NCI-H187 treated with DMSO at 0.1 percent for 48 hours (cell line): ENCODE data around the gene PRR5L.

Source experiments
- DNase-seq: peaks from one replicate; lab custom pipeline; 2025; lab: John Stamatoyannopoulos, UW

PRR5L gene

DNA sequence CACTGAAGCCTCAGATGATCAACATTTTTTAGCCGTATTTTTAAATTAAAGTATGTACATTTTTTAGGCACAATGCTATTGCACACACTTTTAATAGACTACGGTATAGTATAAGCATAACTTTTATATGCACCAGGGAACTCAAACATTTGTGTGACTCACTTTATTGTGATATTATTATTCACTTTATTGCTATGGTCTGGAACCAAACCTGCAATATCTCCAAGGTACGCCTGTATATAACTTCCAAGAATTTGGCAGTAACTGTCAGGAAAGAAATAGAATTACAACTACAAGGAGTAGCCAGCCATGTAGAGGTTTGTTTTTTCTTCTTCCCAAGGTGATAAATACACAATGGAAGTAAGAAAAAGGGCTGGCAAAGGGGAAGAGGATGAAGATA lies 62.3 kb downstream of the PRR5L start:
- DNase-seq = no peak

DNA sequence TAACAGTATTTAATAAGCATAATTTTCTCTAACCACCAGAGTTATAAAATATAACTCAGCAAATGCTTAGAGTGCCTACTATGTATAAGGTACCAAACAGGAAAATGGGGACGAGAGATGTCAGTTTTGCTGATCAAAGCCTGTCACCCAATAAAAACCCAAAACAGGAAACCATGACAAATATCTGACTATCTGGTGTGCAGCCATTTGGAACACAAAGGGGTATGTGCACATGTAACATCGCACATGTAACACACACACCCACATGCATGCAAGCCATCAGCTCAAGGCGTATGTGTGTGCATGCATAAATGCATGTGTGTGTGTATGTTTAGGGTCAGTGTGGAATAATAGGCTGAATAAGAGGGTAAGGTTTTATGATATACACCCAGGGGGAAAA lies 64.2 kb downstream of the PRR5L start:
- DNase-seq = no peak

DNA sequence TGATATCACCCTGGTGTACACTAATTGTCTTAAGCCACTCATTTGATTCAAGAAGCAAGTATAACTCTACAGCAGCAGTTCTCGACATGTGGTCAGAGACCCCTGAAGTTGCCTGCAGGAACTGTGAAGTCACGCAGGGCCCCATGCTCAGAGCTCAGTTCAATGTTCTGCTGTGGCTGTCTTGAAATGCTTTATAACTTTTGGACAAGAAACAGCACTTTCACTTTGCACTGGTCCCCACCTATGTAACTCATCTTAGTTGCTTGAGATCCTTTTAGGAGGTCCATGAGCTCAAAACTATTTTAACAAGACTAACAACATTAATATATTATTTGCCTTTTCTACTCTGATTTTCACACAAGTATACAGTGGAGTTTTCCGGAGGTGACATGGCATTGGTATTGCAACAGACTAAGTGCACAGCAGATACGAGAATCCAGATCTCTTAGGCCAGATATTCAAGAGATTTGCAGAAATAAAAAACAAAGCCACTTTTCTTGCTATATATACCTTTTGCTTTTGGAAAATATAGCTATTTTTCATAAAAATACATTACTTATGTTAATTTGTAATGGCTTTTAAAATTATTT lies 64.8 kb downstream of the PRR5L start:
- no peak for DNase-seq

GRCh38 chr11:36361472-36361871 lies 65.4 kb downstream of the PRR5L start:
- no peak for DNase-seq

- no peak for DNase-seq
Observed at GRCh38 chr11:36361901-36362391, 65.9 kb downstream of the PRR5L start.

DNA sequence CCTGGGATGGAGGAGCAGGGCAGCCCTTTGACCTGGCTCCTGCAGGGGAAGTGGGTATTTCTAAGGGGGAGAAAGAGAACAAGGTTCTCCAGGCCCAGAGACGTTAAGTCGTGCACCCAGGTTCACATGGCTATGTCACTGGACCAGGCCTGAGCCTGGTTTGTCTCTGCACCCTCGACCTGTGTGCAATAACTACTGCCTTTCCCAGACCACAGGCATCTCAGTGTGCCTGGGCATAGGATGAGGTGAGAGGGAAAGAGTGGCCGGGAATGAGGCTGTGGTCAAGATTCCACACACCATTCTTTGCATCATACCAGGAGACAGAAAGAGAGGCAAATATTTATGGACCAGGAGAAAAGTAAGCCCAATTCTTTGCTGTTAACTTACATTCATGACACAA lies 66.8 kb downstream of the PRR5L start:
- no peak for DNase-seq

- DNase-seq = no peak
Observed at GRCh38 chr11:36363361-36364268, 67.5 kb downstream of the PRR5L start.

DNA sequence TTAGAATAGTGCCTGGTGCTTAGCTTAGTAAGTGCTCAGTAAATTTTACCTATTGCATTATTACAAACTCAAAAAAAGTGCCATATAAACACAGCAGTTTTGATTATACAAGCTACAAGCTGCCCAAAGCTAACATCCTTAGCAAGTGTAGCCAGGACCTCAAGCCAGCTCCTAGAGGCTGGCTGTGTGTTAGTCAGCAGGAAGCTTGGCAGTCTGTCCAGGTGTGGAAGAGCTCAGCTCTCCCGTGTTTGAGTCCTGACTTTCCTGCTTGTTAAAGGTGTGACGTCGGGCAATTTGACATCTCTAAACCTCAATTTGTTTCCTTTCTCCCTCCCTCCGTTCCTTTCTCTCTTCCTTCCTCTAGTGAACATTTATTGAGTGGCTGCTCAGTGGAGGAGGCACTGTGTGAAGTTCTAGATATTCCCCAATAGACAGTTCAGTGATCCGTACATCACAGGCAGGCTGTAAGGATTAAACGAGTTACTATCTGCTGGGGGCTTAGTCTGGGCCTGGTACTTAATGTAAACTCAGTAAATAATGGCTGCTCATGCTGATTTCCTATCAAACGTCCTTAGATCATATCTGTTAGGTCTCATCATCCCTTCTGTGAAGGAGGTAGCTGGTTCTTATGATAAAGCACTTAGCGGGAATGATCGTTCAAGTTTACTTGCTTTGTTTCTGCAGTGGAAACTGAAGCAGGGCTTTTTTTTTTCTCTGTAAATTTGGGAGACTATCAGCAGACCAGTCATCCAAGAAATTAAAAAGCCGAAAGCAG lies 68.7 kb downstream of the PRR5L start:
- no peak for DNase-seq

- DNase-seq = no peak
Observed at GRCh38 chr11:36365907-36366306, 69.8 kb downstream of the PRR5L start.

- DNase-seq = no peak
Observed at GRCh38 chr11:36367806-36368680, 72.0 kb downstream of the PRR5L start.

- DNase-seq = no peak
Observed at GRCh38 chr11:36371181-36371580, 75.1 kb downstream of the PRR5L start.

DNA sequence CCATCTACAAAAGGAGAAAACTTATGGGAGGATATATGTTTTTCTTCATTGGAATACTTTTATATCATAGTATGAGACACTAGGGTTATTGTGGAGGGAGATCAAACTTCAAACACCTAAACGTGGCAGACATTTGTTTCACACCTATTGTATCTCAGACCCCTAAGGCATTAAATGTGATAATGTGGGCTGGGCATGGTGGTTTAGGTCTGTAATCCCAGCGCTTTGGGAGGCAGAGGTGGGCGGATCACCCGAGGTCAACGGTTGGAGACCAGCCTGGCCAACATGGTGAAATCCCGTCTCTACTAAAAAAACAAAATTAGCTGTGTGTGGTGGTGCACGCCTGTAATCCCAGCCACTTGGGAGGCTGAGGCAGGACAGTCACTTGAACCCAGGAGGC lies 75.5 kb downstream of the PRR5L start:
- no peak for DNase-seq

DNA sequence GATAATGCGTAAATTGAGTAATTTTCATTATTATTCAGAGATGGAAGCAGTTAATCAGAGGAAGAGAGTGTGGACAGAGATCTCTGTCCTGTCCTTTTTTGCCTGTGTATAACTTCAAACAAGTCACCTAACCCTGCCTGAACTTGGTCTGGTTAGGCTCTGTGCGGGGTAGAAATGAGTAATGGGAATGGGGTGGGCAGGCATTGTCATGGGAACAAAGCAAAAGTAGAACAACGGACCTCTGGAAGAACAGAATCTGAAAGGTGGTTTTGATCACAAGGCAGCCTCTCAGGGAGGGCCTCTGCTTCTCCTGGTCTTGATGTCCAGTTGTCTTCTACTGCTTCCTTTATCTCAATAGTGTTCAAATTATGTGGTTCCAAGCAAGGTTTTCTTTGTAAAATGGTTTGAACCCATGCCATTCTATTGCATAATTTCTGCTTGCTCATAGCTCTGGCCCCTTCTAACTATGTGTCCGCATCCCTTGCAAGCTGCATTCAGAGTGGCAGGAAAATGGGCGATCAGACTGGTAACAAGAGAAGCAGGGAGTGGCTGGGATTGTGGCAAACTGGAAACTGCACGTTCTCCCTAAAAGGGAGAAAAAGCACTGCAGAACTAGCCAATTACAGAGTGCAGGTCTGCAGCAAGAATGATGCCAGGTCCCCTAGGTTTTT lies 76.1 kb downstream of the PRR5L start:
- no peak for DNase-seq

DNA sequence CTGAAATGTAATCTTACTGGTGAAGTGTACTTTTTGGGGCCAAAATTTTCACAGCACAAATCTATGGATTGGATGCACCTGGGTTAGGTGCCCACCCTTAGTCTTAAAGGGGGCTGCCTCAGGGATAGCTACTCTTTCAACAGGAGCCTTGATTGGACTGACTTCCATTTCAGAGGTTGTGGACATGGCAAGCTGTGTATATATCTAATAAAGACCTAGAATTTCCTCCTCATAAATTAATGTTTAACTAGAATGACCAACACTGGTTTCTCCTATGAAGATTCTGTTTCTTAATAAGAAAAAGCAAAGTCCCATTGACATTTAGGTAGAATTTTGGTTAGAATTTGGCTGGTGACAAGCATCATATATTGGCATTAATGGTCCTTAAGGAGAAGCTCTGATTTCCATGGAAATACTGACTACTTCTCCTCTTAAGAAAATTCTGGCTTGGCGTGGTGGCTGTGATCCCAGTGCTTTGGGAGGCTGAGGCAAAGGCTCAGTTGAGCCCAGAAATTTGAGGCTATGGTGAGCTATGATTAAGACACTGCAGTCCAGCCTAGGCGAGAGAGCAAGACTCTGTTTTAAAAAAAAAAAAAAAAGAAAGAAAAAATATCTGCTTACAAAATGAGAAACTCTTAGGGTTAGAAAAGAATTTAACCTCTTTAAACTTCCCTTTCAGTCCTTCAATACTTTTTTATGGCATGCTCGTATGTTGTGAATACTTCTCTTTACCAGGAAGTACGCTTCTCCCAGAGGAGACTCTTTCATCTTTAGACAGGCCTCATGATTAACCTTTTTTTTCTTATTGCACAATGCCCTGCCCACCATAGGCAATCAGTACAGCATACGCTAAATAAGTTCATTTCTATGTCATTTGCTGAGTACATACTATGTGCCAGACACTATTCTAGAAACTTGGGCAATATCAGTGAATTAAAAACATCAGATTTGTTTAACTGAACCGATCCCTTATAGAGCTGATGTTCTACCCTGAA lies 77.2 kb downstream of the PRR5L start:
- DNase-seq = no peak

GRCh38 chr11:36374726-36375125 lies 78.6 kb downstream of the PRR5L start:
- DNase-seq = no peak

DNA sequence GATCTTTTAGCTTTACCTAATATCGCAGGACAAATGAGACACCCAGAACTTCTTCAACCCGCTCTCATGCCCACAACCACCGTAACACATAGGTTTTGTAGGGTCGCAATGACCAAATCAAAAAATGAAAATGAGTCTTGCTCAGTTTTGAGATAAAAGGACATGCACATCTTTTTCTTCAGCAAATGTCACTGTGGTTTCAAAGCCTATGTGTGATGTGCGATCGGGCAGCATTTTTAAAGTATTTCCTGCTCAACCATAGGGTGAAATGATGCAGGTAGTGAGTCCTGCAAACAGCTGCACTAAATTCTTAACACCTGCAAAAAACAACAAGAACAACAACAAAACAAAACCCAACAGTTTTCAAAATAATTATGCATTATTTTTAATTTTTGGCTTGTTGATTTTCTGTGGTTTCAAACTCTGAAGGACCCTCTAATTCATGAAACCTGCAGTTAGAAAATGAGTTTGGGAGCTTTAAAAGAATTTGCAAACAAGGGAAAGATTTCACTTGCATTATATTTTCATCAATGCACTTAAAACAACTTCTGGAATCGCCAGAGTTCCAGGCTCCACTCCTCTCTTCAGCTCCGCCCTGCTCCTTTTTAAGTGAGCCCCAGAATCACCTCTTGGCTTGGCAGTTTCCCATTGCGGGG lies 79.4 kb downstream of the PRR5L start:
- no peak for DNase-seq

DNA sequence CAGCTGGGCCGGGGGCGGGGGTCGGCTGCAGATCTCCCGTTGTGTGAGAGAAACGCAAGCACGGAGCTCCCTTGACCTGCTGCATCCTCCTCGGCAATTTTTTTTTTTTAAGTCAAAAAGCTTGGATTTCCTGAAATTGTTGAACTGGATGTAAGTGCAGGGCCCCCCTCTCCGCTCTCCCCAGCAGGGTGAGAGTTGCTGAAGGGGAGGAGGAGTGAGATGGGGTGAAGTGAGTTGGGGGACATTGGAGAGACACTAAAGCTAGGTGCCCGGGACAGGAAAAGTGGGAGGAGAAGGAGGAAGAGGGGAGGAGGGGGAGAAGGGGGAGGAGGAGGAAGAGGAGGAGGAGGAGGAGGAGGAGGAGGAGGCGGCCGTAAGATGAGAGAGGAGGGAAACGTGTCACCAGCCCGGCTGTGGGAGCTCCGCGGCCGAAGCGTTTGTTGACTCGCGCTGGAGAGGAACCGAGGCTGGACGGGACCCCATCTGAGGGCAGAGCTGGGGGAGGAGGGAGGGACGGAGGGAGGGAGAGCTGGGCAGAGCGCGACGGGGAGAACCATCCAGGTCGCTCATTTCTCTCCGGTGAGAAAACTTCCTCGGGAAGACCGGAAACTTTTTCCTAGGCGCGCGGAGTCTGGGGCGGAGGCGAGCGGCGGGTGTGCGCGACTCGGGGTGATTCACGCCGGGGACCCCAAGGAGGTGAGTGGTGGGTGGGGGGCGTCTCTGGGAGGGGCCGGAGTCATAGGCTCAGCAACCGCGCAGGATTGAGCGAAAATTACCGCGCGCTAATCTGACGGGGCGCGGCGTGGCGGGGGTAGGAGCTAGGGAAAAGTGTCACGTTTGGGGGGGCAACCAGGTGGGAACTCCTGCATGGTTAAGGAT lies 80.2 kb downstream of the PRR5L start:
- no peak for DNase-seq
